CD4-positive, alpha-beta memory T cell (primary cell): ENCODE results near the gene SSBP4. TPM values are rescaled to one million over a fixed set of nuclear protein-coding genes. Genes with fewer than 3 reads are reported as not detected.

ENCODE experiments used
- CTCF ChIA-PET: fragments of 350-600 bp; sonication (Branson Sonifier 250); formaldehyde crosslinking; loops from one replicate; lab custom pipeline; 2021; ENCODE audit warnings: inconsistent platforms; ENCODE audit not compliant: partially characterized antibody; lab: Charles Lee
- POLR2A ChIA-PET: fragments of 350-600 bp; sonication (Branson Sonifier 250); formaldehyde crosslinking; loops from one replicate; lab custom pipeline; 2021; ENCODE audit not compliant: partially characterized antibody; lab: Charles Lee
- DNase-seq, 5 donors: peaks; one replicate each; pipeline versions ENCODE4 v3.0.0 to v3.0.0-alpha.2; 2020 to 2022; ENCODE audit warnings: mixed read lengths in 1 of 5
- H3K27ac ChIP-seq: one replicate; pipeline ENCODE4 v1.7.0; 2013; ENCODE audit warnings: low read depth, low read length
- H3K27me3 ChIP-seq: 2 replicates; pipeline ENCODE4 v1.7.0; 2013; ENCODE audit warnings: mild to moderate bottlenecking, low read length, moderate library complexity; ENCODE audit not compliant: insufficient read depth
- H3K36me3 ChIP-seq: 2 replicates; pipeline ENCODE4 v1.7.0; 2013; ENCODE audit warnings: mild to moderate bottlenecking, low read length, moderate library complexity; ENCODE audit not compliant: insufficient read depth
- H3K4me1 ChIP-seq: 2 replicates; pipeline ENCODE4 v1.7.0; 2013; ENCODE audit warnings: mild to moderate bottlenecking, low read length, moderate library complexity; ENCODE audit not compliant: insufficient read depth
- H3K4me3 ChIP-seq, 2 donors: one replicate each; pipeline ENCODE4 v1.7.0; 2013; ENCODE audit warnings: low read length in 2 of 2, mild to moderate bottlenecking in 1 of 2
- H3K9me3 ChIP-seq, 2 donors: one replicate each; pipeline ENCODE4 v1.7.0; 2013; ENCODE audit warnings: low read length in 2 of 2, control low read depth in 1 of 2; ENCODE audit not compliant: control insufficient read depth in 1 of 2
- H3K27ac Mint-ChIP-seq, 7 donors: one replicate each; pipeline ENCODE4 v1.8.0; 2020 to 2021; ENCODE audit warnings: mixed read lengths in 7 of 7, mild to moderate bottlenecking in 6 of 7, inconsistent platforms in 3 of 7, moderate library complexity in 3 of 7
- H3K27me3 Mint-ChIP-seq, 2 donors: one replicate each; pipeline ENCODE4 v1.8.0; 2020 to 2021; ENCODE audit warnings: mixed read lengths in 2 of 2
- H3K36me3 Mint-ChIP-seq, 2 donors: one replicate each; pipeline ENCODE4 v1.8.0; 2020 to 2021; ENCODE audit warnings: mixed read lengths in 2 of 2, inconsistent platforms in 1 of 2, mild to moderate bottlenecking in 1 of 2
- H3K4me1 Mint-ChIP-seq, 4 donors: one replicate each; pipeline ENCODE4 v1.8.0; 2020 to 2021; ENCODE audit warnings: mixed read lengths in 4 of 4, mild to moderate bottlenecking in 1 of 4
- H3K4me3 Mint-ChIP-seq, 8 donors: one replicate each; pipeline ENCODE4 v1.8.0; 2020 to 2021; ENCODE audit warnings: mixed read lengths in 8 of 8, mild to moderate bottlenecking in 7 of 8, moderate library complexity in 6 of 8, inconsistent platforms in 3 of 8
- H3K9me3 Mint-ChIP-seq, 8 donors: one replicate each; pipeline ENCODE4 v1.8.0; 2020 to 2021; ENCODE audit warnings: mixed read lengths in 8 of 8, mild to moderate bottlenecking in 5 of 8, inconsistent platforms in 3 of 8, moderate library complexity in 1 of 8
- intact Hi-C: fragments of 100-400 bp; cut with micrococcal nuclease; formaldehyde crosslinking; loops from one replicate; pipeline ENCODE4 v1.15.1; 2023
- polyA plus RNA-seq, 2 donors: library from polyadenylated mRNA; unstranded; fragments of 300-500 nt; fragmentation: Illumina TruSeq; gene quantifications; one replicate each; pipeline ENCODE4 v1.2.3, GENCODE V29; 2021
- total RNA-seq, 2 experiments: library from RNA; stranded (reverse); gene quantifications; one replicate each; pipeline ENCODE4 v1.2.3, GENCODE V29; 2021

SSBP4 gene
- total and polyA plus RNA-seq, 4 experiments from 2014 or later = 71.3 to 108 (median 77.4) TPM

- Histone ChIP-seq H3K4me1 (peaks cover 7% of the 10 kb centered on the region), H3K27ac (no peak overlapping the region), H3K9me3 (no peaks in the 10 kb centered on the region), H3K36me3 (no peaks in the 10 kb centered on the region), H3K4me3 (peak overlapping the region in 1 of 2 donors; percentile 31), H3K27me3 (peaks cover 21% of the 10 kb centered on the region)
- peaks cover 2 to 14% (median 6%) of the 10 kb centered on the region in 4 donors for H3K4me1 Mint-ChIP-seq
- peak overlapping the region in 7 of 8 donors; percentile 50 to 75 (median 64) for H3K4me3 Mint-ChIP-seq
- intact Hi-C loops = loop anchor here (1.0 kb wide), 1 partner anchor 21 kb away; no protein-coding TSS in a partner anchor
- no peaks in the 10 kb centered on the region for H3K9me3 Mint-ChIP-seq
- CTCF ChIA-PET = interaction anchor here (0.6 to 5.4 kb wide), 22 partner anchors 7 to 298 kb away, joined by 3 to 92 read pairs (median 6); partner anchors contain the start of genes LSM4, RAB3A and SSBP4
- H3K27ac Mint-ChIP-seq = peak overlapping the region in 1 of 7 donors; percentile 32
- POLR2A ChIA-PET = interaction anchor here (0.7 to 1.4 kb wide), 6 partner anchors 25 to 109 kb away, joined by 3 to 11 read pairs (median 4); partner anchors contain the start of gene SSBP4
- no peak for DNase-seq
- H3K36me3 Mint-ChIP-seq = no peaks in the 10 kb centered on the region
- peaks cover 10 to 11% of the 10 kb centered on the region in 2 donors for H3K27me3 Mint-ChIP-seq
These were observed 30.1 kb upstream of the SSBP4 start for GRCh38 chr19:18388960-18389725.

- POLR2A ChIA-PET = interaction anchor here (0.7 to 1.3 kb wide), 2 partner anchors 83 to 109 kb away, joined by 3 read pairs; no protein-coding TSS in a partner anchor
- Mint-ChIP-seq H3K27ac (peak overlapping the region in 1 of 7 donors; percentile 32), H3K27me3 (peaks cover 8 to 10% of the 10 kb centered on the region in 2 donors), H3K4me3 (peak overlapping the region in 3 of 8 donors; percentile 39 to 69 (median 60)), H3K36me3 (no peaks in the 10 kb centered on the region), H3K4me1 (peaks cover 2 to 14% (median 6%) of the 10 kb centered on the region in 4 donors), H3K9me3 (no peaks in the 10 kb centered on the region)
- Histone ChIP-seq H3K27ac (no peak overlapping the region), H3K27me3 (peaks cover 21% of the 10 kb centered on the region), H3K36me3 (no peaks in the 10 kb centered on the region), H3K9me3 (no peaks in the 10 kb centered on the region), H3K4me1 (peaks cover 7% of the 10 kb centered on the region), H3K4me3 (no peak overlapping the region)
- DNase-seq = no peak
- intact Hi-C loops = no loop called here
- CTCF ChIA-PET = interaction anchor here (0.6 to 5.4 kb wide), 9 partner anchors 9 to 298 kb away, joined by 3 to 92 read pairs (median 7); no protein-coding TSS in a partner anchor
These were observed 29.5 kb upstream of the SSBP4 start for GRCh38 chr19:18389726-18390064.

- peak overlapping the region in 2 of 8 donors; percentile 17 to 32 for H3K4me3 Mint-ChIP-seq
- H3K36me3 ChIP-seq = no peaks in the 10 kb centered on the region
These were observed 28.9 kb upstream of the SSBP4 start for GRCh38 chr19:18390065-18390907.

GRCh38 chr19:18391509-18392075, 27.6 kb upstream of the SSBP4 start:
- ChIA-PET POLR2A (no interaction called here), CTCF (interaction anchor here (5.4 kb wide), 1 partner anchor 20 kb away, joined by 92 read pairs; no protein-coding TSS in a partner anchor)
- no peaks in the 10 kb centered on the region for H3K36me3 ChIP-seq
- no peak overlapping the region for H3K4me3 ChIP-seq
- peaks cover 2 to 14% (median 6%) of the 10 kb centered on the region in 4 donors for H3K4me1 Mint-ChIP-seq
- H3K27ac ChIP-seq = no peak overlapping the region
- intact Hi-C loops = no loop called here
- DNase-seq = no peak
- H3K9me3 Mint-ChIP-seq = no peaks in the 10 kb centered on the region
- no peaks in the 10 kb centered on the region for H3K36me3 Mint-ChIP-seq
- H3K27me3 ChIP-seq = peaks cover 14% of the 10 kb centered on the region
- peak overlapping the region in 1 of 7 donors; percentile 38 for H3K27ac Mint-ChIP-seq
- H3K27me3 Mint-ChIP-seq = peaks cover 7 to 12% of the 10 kb centered on the region in 2 donors
- no peaks in the 10 kb centered on the region for H3K9me3 ChIP-seq
- no peak overlapping the region for H3K4me3 Mint-ChIP-seq
- H3K4me1 ChIP-seq = peaks cover 7% of the 10 kb centered on the region

More at GRCh38 chr19:18390065-18390907, 28.9 kb upstream of the SSBP4 start:
- Mint-ChIP-seq H3K9me3 (no peaks in the 10 kb centered on the region), H3K27ac (peak overlapping the region in 1 of 7 donors; percentile 32), H3K27me3 (peaks cover 6 to 10% of the 10 kb centered on the region in 2 donors), H3K4me1 (peaks cover 2 to 14% (median 6%) of the 10 kb centered on the region in 4 donors), H3K36me3 (no peaks in the 10 kb centered on the region)
- POLR2A ChIA-PET = interaction anchor here (1.3 kb wide), 1 partner anchor 84 kb away, joined by 3 read pairs; no protein-coding TSS in a partner anchor
- CTCF ChIA-PET = interaction anchor here (0.6 to 5.4 kb wide), 7 partner anchors 10 to 299 kb away, joined by 3 to 92 read pairs (median 4); no protein-coding TSS in a partner anchor
- Histone ChIP-seq H3K27ac (no peak overlapping the region), H3K9me3 (no peaks in the 10 kb centered on the region), H3K27me3 (peaks cover 21% of the 10 kb centered on the region), H3K4me3 (no peak overlapping the region), H3K4me1 (peaks cover 7% of the 10 kb centered on the region)
- no peak for DNase-seq
- intact Hi-C loops = no loop called here

GRCh38 chr19:18392417-18392816, 26.8 kb upstream of the SSBP4 start:
- Histone ChIP-seq H3K4me3 (no peak overlapping the region), H3K27me3 (peaks cover 6% of the 10 kb centered on the region), H3K9me3 (no peaks in the 10 kb centered on the region), H3K4me1 (peaks cover 11% of the 10 kb centered on the region), H3K36me3 (no peaks in the 10 kb centered on the region), H3K27ac (no peak overlapping the region)
- Mint-ChIP-seq H3K4me1 (peaks cover 2 to 13% (median 5%) of the 10 kb centered on the region in 4 donors), H3K27ac (no peak overlapping the region), H3K9me3 (no peaks in the 10 kb centered on the region), H3K36me3 (no peaks in the 10 kb centered on the region), H3K4me3 (no peak overlapping the region), H3K27me3 (peaks cover 6 to 9% of the 10 kb centered on the region in 2 donors)
- POLR2A ChIA-PET = no interaction called here
- no peak for DNase-seq
- CTCF ChIA-PET = interaction anchor here (1.6 to 5.4 kb wide), 2 partner anchors 20 to 113 kb away, joined by 4 to 92 read pairs; no protein-coding TSS in a partner anchor
- intact Hi-C loops = no loop called here

- H3K9me3 ChIP-seq = no peaks in the 10 kb centered on the region
- H3K27me3 ChIP-seq = peaks cover 7% of the 10 kb centered on the region
- no peak overlapping the region for H3K4me3 ChIP-seq
- DNase-seq = no peak
- POLR2A ChIA-PET = no interaction called here
- peaks cover 11% of the 10 kb centered on the region for H3K4me1 ChIP-seq
- H3K36me3 ChIP-seq = no peaks in the 10 kb centered on the region
- CTCF ChIA-PET = interaction anchor here (1.4 to 1.6 kb wide), 2 partner anchors 27 to 114 kb away, joined by 4 read pairs; no protein-coding TSS in a partner anchor
- Mint-ChIP-seq H3K9me3 (no peaks in the 10 kb centered on the region), H3K4me1 (peaks cover 0 to 8% (median 3%) of the 10 kb centered on the region in 4 donors), H3K27me3 (peaks cover 8 to 10% of the 10 kb centered on the region in 2 donors), H3K36me3 (no peaks in the 10 kb centered on the region), H3K4me3 (no peak overlapping the region), H3K27ac (no peak overlapping the region)
- intact Hi-C loops = no loop called here
- no peak overlapping the region for H3K27ac ChIP-seq
These were observed 26.3 kb upstream of the SSBP4 start for GRCh38 chr19:18392926-18393325.
